Neural cell (in vitro differentiated cells): ENCODE results near the gene URI1. TPM values are rescaled to one million over a fixed set of nuclear protein-coding genes. Genes with fewer than 3 reads are reported as not detected.

Experiments used
- H2AFZ ChIP-seq: fragments of 200-600, 300-800 bp; sonication (generic), shearing (Covaris generic); 2 replicates; pipeline ENCODE4 v1.6.0; 2014; ENCODE audit warnings: low read depth, mild to moderate bottlenecking, antibody characterized with exemption, low read length, moderate library complexity
- H3F3A ChIP-seq: fragments of 200-600 bp; shearing (Covaris generic); 2 replicates; pipeline ENCODE4 v1.6.1; 2016; ENCODE audit warnings: mild to moderate bottlenecking, moderate library complexity, mixed read lengths, antibody characterized with exemption, low read length; ENCODE audit not compliant: insufficient read depth, poor library complexity, severe bottlenecking
- H3K27ac ChIP-seq: fragments of 200-600, 300-800 bp; sonication (generic), shearing (Covaris generic); 2 replicates; pipeline ENCODE4 v1.5.1; 2014; ENCODE audit warnings: mild to moderate bottlenecking, low read length, moderate library complexity
- H3K27me3 ChIP-seq: fragments of 300-800, 200-600 bp; sonication (generic), shearing (Covaris generic); 2 replicates; pipeline ENCODE4 v1.6.0; 2014; ENCODE audit warnings: mild to moderate bottlenecking, low read depth, low read length, moderate library complexity; ENCODE audit not compliant: insufficient read depth
- H3K36me3 ChIP-seq: fragments of 300-800, 200-600 bp; sonication (generic), shearing (Covaris generic); 2 replicates; pipeline ENCODE4 v1.5.1; 2014; ENCODE audit warnings: mild to moderate bottlenecking, antibody characterized with exemption, low read length, moderate library complexity; ENCODE audit not compliant: insufficient read depth
- H3K4me2 ChIP-seq: fragments of 300-800, 200-600 bp; sonication (generic), shearing (Covaris generic); 2 replicates; pipeline ENCODE4 v1.6.0; 2014; ENCODE audit warnings: mild to moderate bottlenecking, low read length
- H3K4me3 ChIP-seq: fragments of 300-800, 200-600 bp; sonication (generic), shearing (Covaris generic); 2 replicates; pipeline ENCODE4 v1.5.1; 2014; ENCODE audit warnings: mild to moderate bottlenecking, low read length, moderate library complexity
- H3K79me2 ChIP-seq: fragments of 200-600 bp; shearing (Covaris generic); replicated peaks from 2 replicates; pipeline ENCODE4 v1.6.0; 2014; ENCODE audit warnings: mild to moderate bottlenecking, low read length, moderate library complexity; ENCODE audit not compliant: insufficient read depth
- H3K9ac ChIP-seq: fragments of 300-800, 200-600 bp; sonication (generic), shearing (Covaris generic); 2 replicates; pipeline ENCODE4 v1.6.1; 2016; ENCODE audit warnings: mild to moderate bottlenecking, low read length, mixed read lengths
- H3K9me2 ChIP-seq: fragments of 200-600 bp; shearing (Covaris generic); 2 replicates; pipeline ENCODE4 v1.6.1; 2016; ENCODE audit warnings: mild to moderate bottlenecking, low read length, mixed read lengths; ENCODE audit not compliant: insufficient read depth
- H3K9me3 ChIP-seq: fragments of 200-600, 300-800 bp; sonication (generic), shearing (Covaris generic); 2 replicates; pipeline ENCODE4 v1.6.1; 2016; ENCODE audit warnings: mild to moderate bottlenecking, mixed run types, low read length, moderate library complexity, mixed read lengths
- H4K20me1 ChIP-seq: fragments of 200-600 bp; shearing (Covaris generic); 2 replicates; pipeline ENCODE4 v1.6.1; 2016; ENCODE audit warnings: mild to moderate bottlenecking, mixed run types; ENCODE audit not compliant: insufficient read depth
- CTCF ChIP-seq: fragments of 450-650 bp; IDR thresholded peaks from 2 replicates; pipeline ENCODE4 v1.5.1; 2014; ENCODE audit warnings: antibody characterized with exemption, mild to moderate bottlenecking, moderate library complexity; ENCODE audit not compliant: poor library complexity, severe bottlenecking
- EP300 ChIP-seq: fragments of 450-650 bp; conservative IDR thresholded peaks from 2 replicates; pipeline ENCODE4 v1.6.1; 2014; ENCODE audit warnings: antibody characterized with exemption, mild to moderate bottlenecking, moderate library complexity; ENCODE audit not compliant: poor library complexity, severe bottlenecking
- EZH2 ChIP-seq: fragments of 200-600, 300-800 bp; shearing (Covaris generic), sonication (generic); IDR thresholded peaks from 2 replicates; pipeline ENCODE4 v1.6.1; 2014; ENCODE audit warnings: antibody characterized with exemption, low read length, borderline replicate concordance, mild to moderate bottlenecking; ENCODE audit not compliant: insufficient read depth, poor library complexity, severe bottlenecking
- MXI1 ChIP-seq: fragments of 450-650 bp; conservative IDR thresholded peaks from 2 replicates; pipeline ENCODE4 v1.6.1; 2014; ENCODE audit warnings: antibody characterized with exemption, mild to moderate bottlenecking; ENCODE audit not compliant: poor library complexity, severe bottlenecking
- POLR2AphosphoS5 ChIP-seq: IDR thresholded peaks from 2 replicates; pipeline ENCODE4 v1.6.1; 2012
- RAD21 ChIP-seq: fragments of 450-650 bp; conservative IDR thresholded peaks from 2 replicates; pipeline ENCODE4 v1.6.1; 2014; ENCODE audit warnings: antibody characterized with exemption, mild to moderate bottlenecking, moderate library complexity
- SMC3 ChIP-seq: fragments of 450-650 bp; conservative IDR thresholded peaks from 2 replicates; pipeline ENCODE4 v1.6.1; 2014; ENCODE audit warnings: antibody characterized with exemption, mild to moderate bottlenecking, moderate library complexity; ENCODE audit not compliant: poor library complexity
- TAF1 ChIP-seq: IDR thresholded peaks from 2 replicates; pipeline ENCODE4 v1.6.1; 2012; ENCODE audit warnings: low read depth
- polyA plus RNA-seq: library from polyadenylated mRNA; depleted of rRNA; stranded (reverse); fragments of >200 nt; gene quantifications from 2 replicates; pipeline ENCODE4 v1.2.3, GENCODE V29; 2014
- TF ChIP-seq, protein P1 (sequence below): IDR thresholded peaks from 2 replicates; pipeline ENCODE4 v1.6.1; 2012; ENCODE audit warnings: borderline replicate concordance

The URI1 gene
- polyA plus RNA-seq, 1 donor from 2014 or later = 55.4 TPM

- Histone ChIP-seq H3F3A (no peaks in the 10 kb centered on the region), H2AFZ (no peak overlapping the region), H3K36me3 (no peaks in the 10 kb centered on the region), H3K9me3 (no peaks in the 10 kb centered on the region), H3K4me3 (no peak overlapping the region), H4K20me1 (no peaks in the 10 kb centered on the region), H3K9ac (no peak overlapping the region), H3K27me3 (no peaks in the 10 kb centered on the region), H3K4me2 (no peak overlapping the region), H3K79me2 (peaks cover 52% of the 10 kb centered on the region), H3K27ac (no peak overlapping the region), H3K9me2 (no peaks in the 10 kb centered on the region)
- TF ChIP-seq EZH2 (no peak), MXI1 (no peak), RAD21 (no peak), POLR2AphosphoS5 (no peak), CTCF (no peak), EP300 (no peak), SMC3 (no peak), TAF1 (no peak)
- TF ChIP-seq, protein P1, sequence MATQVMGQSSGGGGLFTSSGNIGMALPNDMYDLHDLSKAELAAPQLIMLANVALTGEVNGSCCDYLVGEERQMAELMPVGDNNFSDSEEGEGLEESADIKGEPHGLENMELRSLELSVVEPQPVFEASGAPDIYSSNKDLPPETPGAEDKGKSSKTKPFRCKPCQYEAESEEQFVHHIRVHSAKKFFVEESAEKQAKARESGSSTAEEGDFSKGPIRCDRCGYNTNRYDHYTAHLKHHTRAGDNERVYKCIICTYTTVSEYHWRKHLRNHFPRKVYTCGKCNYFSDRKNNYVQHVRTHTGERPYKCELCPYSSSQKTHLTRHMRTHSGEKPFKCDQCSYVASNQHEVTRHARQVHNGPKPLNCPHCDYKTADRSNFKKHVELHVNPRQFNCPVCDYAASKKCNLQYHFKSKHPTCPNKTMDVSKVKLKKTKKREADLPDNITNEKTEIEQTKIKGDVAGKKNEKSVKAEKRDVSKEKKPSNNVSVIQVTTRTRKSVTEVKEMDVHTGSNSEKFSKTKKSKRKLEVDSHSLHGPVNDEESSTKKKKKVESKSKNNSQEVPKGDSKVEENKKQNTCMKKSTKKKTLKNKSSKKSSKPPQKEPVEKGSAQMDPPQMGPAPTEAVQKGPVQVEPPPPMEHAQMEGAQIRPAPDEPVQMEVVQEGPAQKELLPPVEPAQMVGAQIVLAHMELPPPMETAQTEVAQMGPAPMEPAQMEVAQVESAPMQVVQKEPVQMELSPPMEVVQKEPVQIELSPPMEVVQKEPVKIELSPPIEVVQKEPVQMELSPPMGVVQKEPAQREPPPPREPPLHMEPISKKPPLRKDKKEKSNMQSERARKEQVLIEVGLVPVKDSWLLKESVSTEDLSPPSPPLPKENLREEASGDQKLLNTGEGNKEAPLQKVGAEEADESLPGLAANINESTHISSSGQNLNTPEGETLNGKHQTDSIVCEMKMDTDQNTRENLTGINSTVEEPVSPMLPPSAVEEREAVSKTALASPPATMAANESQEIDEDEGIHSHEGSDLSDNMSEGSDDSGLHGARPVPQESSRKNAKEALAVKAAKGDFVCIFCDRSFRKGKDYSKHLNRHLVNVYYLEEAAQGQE = no peak
Observed at GRCh38 chr19:29956855-29957254, 14.8 kb downstream of the URI1 start.

DNA sequence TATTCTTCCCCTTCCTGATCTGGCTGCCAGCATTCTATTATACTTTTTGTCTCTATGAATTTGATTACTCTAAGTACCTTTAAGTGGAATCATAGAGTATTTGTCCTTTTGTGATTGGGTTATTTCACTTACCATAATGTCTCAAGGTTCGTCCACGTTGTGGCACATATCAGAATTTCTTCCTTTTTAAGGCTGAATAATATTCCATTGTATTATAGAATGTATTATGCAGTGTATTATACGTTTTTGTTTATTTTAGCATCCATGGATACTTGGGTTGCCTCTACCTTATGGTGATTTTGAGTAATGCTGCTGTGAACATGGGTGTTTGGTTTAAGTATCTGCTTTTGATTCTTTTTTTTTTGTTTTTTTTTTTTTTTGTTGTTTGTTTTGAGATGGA, 19.3 kb downstream of the URI1 start:
- no peak overlapping the region for H3K4me2 ChIP-seq
- no peak overlapping the region for H2AFZ ChIP-seq
- no peak overlapping the region for H3K9ac ChIP-seq
- no peaks in the 10 kb centered on the region for H3K36me3 ChIP-seq
- H3K27me3 ChIP-seq = no peaks in the 10 kb centered on the region
- H3K4me3 ChIP-seq = no peak overlapping the region
- peaks cover 54% of the 10 kb centered on the region for H3K79me2 ChIP-seq
- no peak overlapping the region for H3K27ac ChIP-seq
- H3F3A ChIP-seq = no peaks in the 10 kb centered on the region
- no peaks in the 10 kb centered on the region for H3K9me3 ChIP-seq
- H4K20me1 ChIP-seq = no peaks in the 10 kb centered on the region
- no peaks in the 10 kb centered on the region for H3K9me2 ChIP-seq
- TF ChIP-seq POLR2AphosphoS5 = no peak
- no peak for TF ChIP-seq EP300
- no peak for TF ChIP-seq SMC3

DNA sequence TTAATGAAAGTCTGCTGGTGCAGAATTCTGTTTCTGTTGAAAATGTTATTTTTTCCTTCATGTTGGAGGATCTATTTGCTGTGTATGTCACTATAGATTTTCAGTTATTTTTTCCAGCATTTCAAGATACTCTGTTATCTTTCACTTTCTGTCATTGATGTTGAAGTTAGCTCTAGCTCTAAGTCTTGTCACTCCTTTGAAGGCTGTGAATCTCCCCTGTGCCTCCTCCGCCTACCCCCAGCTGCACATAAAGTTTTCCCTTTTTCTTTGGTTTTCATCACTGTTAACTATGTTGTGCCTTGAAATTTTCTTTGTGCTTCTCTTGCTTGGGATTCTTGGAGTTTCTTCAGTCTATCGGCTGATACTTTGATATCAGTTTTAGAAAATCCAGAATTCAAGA, 20.8 kb downstream of the URI1 start:
- H3K27ac ChIP-seq = no peak overlapping the region
- no peak overlapping the region for H3K4me3 ChIP-seq
- TF ChIP-seq POLR2AphosphoS5 (no peak), EZH2 (no peak), SMC3 (no peak), RAD21 (no peak), MXI1 (no peak), CTCF (no peak), EP300 (no peak), TAF1 (no peak)
- TF ChIP-seq, protein P1 = no peak
- H4K20me1 ChIP-seq = no peaks in the 10 kb centered on the region
- H3K9me2 ChIP-seq = no peaks in the 10 kb centered on the region
- no peaks in the 10 kb centered on the region for H3K36me3 ChIP-seq
- H3K27me3 ChIP-seq = no peaks in the 10 kb centered on the region
- H3K4me2 ChIP-seq = no peak overlapping the region
- no peaks in the 10 kb centered on the region for H3K9me3 ChIP-seq
- H3K9ac ChIP-seq = no peak overlapping the region
- peaks cover 52% of the 10 kb centered on the region for H3K79me2 ChIP-seq
- H2AFZ ChIP-seq = no peak overlapping the region
- no peaks in the 10 kb centered on the region for H3F3A ChIP-seq
